Eye (tissue), 1 donor: ENCODE measurements around the gene LIX1L.
A peak's percentile ranks its signal among the peaks of the same experiment; 100 is the strongest.

Experiments
- DNase-seq: peaks from one replicate; pipeline ENCODE4 v3.0.0-alpha.2; 2015

LIX1L gene

DNA sequence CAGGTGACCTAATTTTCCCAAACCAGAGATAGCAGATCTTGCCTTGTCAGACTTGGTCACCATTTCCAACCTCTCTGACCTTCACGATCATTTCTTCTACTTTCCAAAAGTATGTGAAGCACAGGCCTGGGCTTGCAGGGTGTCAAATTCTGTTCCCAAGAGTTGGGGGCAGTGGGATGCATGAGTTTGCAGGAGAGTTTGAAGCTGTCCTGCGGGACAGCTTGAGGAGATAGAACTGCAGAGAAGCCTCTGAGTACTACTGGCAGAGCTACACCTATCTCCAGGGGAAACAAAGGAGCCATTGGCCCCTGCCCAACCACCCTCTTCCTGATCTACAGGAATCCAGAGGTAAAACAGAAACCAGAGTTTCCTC is 27.3 kb upstream of the LIX1L start:
- no peak for DNase-seq

DNA sequence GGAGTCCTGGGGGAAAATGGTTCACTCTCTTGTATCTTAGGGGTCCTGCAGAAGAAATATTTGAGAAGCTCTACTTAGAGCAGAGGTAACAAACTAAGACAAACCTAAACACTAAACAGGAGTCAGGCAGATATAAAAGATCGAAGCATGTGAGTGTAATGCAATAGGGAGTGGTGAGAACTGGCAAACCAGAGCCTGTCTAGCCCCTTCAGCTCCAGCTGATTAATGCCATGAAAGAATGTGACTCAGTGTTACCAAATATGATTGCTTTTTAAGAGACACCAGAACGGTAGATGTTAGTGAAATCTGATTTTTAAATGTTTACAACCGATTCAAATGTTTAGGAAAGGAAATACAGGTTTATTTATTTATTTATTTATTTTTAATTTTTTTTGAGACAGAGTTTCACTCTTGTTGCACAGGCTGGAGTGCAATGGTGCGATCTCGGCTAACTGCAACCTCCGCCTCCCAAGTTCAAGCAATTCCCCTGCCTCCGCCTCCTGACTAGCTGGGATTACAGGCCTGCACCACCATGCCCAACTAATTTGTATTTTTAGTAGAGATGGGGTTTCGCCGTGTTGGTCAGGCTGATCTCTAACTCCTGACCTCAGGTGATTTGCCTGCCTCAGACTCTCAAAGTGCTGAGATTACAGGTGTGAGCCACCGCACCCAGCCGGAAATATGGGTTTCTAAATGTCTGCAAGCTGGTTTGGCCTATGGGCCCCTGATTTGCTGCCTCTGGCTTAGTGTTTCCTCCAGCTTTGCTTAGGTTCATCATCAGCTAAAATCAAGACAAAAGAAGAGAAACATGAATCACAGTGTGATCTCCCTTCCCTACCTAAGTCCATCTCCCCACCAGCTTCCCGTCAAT is 26.4 kb upstream of the LIX1L start:
- no peak for DNase-seq

DNA sequence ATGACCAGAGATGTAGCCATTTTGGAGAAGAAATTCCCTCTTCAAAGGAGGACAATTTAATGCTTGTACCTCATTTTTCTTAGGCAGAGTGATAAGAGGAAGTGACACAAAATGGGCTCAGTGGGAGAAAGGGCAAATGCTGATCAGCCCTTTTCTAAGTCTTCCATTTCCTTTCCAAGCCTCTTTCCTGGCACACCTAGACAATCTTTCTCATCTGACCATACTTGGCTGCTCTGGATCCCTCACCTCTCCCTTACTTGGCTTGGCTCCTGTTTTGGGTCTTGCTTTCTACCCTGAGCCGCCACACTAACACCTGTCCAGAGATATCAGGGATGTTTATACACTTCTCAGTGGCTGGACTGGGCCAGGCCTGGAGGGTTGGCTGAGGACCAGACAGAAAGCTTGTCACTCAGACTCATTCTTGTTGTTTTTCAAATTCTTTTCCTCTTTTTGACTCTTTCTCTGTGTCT is 25.4 kb upstream of the LIX1L start:
- DNase-seq = no peak

DNA sequence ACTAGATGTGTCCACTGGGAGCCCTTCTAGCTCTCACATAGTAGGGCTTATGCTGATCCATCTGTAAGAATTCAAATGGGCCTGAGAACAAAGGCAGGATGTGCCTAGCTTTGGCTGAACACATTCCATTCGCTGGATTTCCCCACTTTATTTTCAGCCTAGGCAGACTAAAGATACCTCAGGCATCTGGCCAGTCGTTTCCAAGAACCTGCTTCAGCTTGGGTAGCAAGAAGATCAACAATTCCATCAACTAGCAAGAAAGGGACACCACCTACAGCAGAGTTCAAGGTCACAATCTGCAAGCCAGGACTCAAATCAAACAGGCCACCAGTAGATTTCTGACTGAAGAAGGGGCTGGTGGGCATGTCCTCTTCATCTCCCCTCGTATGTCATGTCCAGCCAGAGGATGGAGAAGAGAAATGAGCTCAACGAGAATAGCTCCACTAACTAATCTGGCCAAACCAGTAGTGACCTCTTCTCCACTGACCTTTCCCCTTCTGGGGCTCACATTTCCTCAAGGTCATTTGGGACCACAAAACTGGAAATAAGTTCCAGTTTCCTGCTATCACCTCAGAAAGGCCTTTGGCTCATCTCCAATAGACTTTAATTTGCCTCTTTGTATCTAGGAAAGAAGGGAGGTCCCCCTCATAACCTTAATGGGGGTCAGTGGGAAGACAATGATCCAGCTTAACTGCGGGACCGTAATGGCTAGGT is 24.4 kb upstream of the LIX1L start:
- DNase-seq = no peak

DNA sequence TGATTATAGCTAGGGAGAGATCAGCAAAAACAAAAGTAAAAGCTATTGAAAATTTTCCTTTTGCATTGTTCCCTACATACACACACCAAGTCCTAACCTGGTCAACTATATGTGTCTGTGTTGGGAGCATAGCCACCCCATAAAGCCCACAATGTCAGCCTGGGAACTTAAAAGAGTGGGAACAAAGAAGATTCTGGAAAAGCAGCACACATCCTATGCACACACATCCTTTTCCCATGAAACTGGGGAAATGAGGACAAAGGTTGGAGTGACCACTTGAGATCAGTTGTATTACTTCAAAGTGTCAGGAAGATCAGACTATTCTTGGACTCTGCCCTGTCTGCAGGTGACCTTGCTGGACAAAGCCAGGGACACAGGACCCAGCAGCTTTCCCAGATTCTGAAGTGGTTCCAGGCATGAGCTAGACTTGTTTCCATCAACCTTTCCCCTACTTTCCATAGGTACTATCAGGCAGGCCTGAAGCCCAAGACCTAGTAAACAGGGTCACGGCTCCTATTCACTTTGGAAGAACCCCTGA is 22.7 kb upstream of the LIX1L start:
- no peak for DNase-seq

DNA sequence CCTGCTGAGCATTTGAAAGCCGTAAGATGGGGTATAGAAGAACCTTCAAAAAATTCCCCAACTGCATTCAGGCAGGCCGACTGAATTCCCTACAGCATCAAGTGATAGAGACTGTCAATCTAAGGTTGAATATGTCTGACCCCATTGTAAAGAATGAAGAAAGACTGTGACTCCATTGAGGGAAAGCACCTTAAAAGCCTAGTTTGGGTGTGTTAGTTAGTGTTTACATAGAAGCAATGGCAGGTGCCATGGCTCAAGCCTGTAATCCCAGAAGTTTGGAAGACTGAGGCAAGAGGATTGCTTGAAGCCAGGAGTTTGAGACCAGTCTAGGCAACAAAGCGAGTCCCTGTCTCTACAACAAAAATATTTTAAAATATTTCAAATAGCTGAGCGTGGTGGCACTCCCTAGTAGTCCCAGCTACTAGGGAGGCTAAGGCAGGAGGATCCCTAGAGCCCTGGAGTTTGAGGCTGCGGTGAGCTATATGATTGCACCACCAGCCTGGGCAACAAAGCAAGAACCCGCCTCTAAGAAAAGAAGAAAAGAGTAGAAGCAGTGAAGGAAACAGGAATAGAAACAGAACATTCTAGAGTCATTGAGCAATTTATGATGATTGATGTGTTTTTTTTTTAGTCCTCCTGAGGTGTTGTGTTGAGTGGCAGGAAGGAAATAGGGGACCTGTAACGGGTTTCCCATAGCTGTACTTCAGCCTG is 22.1 kb upstream of the LIX1L start:
- DNase-seq = no peak

DNA sequence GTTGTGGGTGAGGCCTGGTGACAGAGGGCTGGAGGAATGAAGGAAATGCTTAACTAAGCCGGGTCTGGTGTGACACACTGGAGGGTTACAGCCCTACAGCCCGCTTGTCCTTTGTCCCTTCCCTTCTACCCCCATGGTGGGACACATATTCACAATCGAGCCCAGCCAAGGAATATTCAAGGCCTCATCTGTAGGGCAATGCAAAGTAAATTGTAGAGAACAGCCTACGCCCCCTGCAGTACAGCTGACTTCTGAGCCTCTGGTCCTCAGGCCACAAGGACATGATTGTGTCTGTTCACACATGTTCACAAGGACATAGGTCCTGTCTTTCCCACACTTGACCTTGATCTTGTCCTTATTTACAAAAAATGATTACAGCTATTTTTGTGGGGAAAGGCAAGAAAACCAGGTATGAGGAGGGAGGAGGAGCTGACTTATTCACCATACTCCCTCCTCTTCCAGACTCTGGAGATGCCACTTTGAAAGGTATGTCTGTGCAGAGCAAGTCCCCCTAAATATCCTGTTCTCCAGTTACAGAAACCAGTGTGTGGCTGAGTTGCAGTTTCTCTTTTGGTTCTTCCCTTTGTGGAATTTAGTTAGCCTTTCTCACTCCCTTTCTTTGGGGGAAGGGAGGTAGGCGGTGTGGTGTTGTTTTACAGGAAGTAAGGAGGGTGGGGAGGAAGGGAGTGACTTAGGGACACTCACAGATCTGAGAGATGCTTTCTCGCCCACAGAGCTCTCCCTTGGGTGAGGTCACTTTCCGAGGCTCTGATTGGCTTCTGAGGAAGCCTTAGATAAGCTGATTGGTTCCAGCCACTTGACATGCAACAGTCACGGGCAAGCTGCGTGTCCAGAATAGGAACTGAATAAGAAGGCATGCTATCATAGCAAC is 21.3 kb upstream of the LIX1L start:
- peak; percentile 96 for DNase-seq

DNA sequence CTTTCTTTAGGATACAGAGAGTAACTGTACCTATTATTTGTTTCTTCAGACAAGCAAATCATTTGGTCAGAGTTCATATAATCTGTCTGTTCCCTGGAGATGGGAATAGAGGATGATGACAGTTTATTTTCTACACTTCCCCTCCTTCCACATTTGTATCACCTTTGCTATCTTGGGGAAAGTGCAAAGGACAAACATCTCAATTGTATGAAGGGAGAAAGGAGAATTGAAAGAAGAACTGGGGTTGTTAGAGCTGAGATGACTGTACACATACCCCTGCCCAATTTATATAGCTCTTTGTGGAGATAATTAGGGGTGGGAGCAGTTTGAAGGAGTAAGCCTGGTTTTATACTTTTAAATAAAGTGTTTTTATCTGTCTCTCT is 20.6 kb upstream of the LIX1L start:
- no peak for DNase-seq

DNA sequence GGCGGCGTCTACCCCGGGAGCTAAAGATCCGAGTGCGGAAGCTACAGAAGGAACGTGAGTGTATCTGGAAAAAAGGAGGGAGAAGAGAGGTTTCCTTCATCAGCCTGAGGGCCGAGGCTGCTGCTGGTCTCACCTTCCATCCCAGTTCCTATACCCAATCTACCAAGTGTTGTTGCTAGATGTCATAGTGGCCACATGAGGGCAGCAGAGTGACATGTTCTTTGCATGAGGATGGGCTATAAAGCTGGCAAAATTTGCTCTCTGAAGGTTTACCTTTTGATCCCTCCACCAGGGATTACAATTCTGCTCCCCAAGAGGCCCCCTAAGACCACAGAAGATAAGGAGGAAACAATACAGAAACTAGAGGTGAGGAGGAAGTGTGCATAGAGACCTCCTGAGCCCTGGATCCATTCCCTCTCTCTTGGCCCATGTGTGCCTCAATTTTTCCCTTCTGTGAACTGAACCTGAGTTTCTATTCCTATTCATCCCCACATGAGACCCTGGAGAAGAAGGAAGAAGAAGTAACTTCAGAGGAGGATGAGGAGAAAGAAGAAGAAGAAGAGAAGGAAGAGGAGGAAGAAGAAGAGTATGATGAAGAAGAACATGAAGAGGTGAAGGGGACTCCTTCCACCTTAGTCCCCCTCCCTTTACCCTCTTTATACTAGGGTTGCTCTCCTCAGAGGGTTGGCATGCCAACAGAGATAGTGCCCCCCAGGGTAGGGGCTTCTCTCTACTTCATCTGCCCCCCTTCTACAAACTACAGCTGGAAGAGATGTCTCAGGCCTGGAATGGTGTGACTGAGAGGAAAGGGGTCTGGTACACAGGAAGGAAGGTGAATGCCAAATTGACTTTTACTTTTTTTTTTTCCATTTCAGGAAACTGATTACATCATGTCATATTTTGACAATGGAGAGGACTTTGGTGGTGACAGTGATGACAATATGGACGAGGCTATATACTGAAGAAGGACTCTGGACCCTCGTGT is 20.0 kb upstream of the LIX1L start:
- peak; percentile 93 for DNase-seq

DNA sequence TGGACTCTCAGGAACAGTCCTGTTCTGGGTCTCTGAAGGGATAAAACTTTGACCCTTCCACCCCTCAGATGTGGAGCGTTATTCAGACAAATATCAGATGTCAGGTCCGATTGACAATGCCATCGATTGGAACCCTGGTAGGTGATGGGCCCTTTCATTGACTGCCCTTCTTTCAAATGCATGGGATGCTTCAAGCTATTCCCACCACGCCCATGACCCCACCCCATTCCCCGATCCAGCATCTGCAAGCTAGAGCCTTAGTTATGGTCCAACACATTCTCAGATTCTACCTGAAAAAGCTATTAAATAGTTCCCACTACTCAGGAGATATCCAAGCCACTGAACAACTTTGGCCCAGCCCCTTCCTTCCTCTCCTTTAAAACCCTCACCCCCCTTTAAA is 19.2 kb upstream of the LIX1L start:
- no peak for DNase-seq

DNA sequence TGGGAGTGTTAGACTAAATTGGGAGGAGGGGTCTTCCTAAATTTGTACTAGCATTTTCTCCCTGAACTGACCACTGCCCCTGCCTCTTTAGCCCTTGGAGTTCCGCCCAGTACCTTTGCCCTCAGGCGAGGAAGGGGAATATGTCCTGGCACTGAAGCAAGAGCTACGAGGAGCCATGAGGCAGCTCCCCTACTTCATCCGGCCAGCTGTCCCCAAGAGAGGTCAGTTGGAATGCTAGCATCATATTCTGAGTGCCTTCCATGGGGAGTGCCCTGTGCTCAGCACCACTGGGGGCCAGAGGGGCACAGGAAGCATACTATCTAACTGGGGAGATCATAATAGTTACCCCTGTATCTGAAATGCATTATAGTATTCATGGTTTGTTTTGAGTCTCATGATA is 17.4 kb upstream of the LIX1L start:
- no peak for DNase-seq

DNA sequence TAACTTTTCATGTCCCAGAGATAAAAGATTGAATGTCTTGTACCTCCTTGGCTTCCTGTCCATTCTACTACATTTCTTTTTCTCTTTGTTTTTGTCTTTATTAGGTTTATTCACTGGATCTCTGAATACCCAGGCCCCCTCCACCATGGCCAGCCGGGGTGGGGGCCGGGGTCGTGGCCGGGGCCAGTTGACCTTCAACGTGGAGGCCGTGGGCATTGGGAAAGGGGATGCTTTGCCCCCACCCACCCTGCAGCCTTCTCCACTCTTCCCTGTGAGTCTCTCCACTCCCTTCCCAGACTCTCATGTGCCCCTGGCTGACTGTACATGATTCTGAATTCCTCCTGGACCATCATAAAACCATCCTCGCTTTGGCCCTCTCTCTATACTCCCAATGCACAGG is 16.9 kb upstream of the LIX1L start:
- DNase-seq = no peak

DNA sequence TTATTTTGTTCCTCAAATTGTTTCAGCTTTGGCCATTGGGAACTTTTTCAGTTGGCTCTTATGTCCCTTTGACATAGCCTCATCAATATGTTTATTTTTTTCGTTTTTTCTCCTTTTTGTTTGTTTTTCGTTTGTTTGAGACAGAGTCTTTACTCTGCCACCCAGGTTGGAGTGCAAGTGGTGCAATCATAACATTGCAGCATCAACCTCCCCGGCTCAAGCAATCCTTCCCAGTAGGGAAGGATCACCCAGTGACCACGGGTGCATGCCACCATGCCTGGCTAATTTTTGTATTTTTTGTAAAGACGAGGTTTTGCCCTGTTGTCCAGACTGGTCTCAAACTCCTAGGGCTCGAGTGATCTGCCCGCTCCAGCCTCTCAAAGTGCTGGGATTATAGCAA is 14.8 kb upstream of the LIX1L start:
- DNase-seq = no peak

DNA sequence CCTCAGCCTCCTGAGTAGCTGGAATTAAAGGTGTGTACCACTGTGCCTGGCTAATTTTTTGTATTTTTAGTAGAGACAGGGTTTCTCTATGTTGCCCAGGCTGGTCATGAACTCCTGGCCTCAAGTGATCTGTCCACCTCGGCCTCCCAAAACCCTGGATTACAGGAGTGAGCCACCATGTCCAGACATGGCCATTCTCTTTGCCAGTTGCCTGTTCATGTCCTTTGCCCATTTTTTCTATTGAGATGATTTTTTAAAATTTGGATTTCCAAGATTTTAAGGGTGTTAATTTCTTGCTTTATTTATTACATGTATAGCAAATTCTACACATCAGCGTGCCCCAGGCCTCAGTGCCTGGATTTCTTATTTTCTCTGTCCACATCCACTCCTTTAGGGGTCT is 9.5 kb upstream of the LIX1L start:
- DNase-seq = no peak

DNA sequence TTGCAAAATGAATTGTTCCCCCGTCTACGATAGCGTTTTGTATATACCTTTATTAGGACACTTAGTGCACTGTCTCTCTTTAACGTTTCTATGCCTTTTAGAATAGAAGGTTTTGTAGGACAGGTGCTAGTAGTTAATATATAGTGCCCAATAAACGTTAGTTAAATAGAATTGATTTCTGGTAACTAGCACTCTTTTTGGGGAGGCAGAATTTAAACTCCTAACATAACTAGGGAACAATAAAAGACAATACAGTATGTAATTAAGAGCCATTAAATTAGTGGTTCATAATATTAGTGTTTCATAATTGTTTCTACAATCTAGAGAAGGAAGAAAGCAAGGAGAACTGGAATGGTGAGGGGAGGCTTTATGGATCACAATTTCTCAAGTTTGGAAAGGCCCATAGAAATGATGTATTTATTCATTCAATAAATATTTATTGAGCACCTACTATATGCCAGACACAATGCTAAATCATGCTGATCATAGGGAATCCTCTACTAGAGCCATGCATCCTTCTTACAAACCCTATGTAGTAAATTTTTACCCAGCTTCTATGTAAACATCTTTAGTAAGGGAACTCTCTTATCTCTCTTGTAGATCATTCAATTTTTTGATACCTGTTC is 7.4 kb upstream of the LIX1L start:
- DNase-seq = no peak

DNA sequence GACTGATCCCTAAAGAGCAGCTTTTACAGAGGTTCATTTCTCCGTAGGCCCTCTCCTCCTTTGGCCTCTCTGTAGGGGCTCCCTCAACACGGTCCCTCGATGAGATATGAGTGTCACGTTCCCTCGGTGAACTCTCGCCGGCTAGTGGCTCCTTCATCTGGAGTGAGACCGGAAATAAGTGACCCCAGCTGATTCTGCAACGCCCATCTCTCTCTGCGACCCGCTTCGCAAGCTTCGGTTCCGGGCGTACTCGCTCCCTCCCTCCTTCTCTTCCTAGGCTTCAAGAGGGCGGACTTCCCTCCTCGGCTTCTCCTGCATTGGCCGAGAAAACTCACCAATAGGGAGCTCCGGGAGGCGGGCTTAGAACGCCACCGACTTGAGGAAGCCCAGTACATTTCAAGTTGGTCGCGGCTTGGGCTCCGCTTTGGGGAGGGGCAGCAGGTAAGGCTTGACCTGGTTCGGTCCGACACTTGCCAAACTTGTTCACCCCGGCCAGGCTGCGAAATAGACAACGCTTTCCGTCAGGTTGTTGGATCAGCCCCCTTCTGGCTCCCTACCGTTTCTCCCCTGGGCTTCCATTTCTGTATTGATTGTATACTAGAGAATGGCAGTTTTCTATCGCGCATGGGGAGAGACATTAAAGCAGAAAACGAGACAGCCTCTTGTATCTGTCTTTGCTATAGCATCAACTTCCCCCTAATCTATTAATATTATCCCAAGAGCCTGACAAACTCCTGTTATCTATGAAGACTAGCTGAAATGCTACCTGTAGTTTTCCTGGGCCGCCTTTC is 6.7 kb upstream of the LIX1L start, which contains the start of the genes ANKRD34A and POLR3GL:
Gene ANKRD34A, minus strand, starts transcription at position 248 of the 791 bp plus-strand sequence. CDS start 2,816 bp downstream, outside the sequence.
Gene POLR3GL, plus strand, starts transcription at position 363 of the 791 bp plus-strand sequence. CDS start 10,176 bp downstream, outside the sequence.
- DNase-seq = peak; percentile 97

DNA sequence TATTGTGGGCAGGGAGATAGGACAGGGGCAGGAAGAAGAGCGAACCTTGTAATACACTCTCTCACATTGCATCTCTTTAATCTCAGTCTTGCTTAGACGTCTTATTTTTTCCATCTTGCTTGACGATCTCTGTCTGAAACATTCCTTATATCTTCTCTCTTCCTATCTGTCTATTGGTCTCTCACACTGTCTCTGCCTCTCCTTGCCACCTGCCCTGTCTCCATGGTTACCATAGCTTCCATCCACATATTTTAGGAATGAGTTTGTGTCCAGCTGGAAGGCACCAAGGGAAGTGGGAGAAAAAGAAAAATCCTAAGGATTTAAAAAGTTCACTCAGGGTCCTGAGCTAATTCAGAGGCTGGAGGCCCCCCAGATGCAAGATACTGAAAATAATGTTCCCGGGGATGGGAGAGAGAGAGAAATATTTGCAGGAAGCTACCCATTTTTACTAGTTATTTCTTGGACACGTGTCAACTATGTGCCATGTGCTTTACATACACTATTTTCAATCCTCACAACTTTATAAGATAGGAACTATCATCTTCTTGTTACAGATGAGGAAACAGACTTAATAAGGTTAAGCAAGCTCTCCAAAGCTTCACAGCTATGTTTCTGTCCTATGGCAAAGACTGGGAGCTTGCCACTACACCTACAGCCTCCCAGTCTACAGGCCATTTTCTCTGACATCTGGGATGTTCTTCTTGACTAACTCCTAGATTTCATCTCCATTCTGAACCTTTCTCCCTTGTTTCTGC is 5.6 kb upstream of the LIX1L start:
- peak; percentile 37 for DNase-seq
